Left lung (tissue), 10 donors: ENCODE results near the gene FUT1. TPM values are rescaled to one million over a fixed set of nuclear protein-coding genes. Genes with fewer than 3 reads are reported as not detected.

Source experiments
- ATAC-seq: fragments of 200-7000 bp; cut with Tn5 transposase; one replicate; pipeline ENCODE4 v1.9.1; 2020; ENCODE audit warnings: moderate library complexity
- DNase-seq, 4 donors: peaks; one replicate each; pipeline ENCODE4 v3.0.0-alpha.2; 2013 to 2020
- H3K27ac ChIP-seq, 2 donors: fragments of 200-600 bp; sonication (generic) in 1 of 2; one replicate each; pipeline versions ENCODE4 v1.5.0 to v1.8.0; 2020 to 2021
- H3K27me3 ChIP-seq, 2 donors: fragments of 200-600 bp; sonication (generic) in 1 of 2; one replicate each; pipeline versions ENCODE4 v1.5.0 to v1.8.0; 2020 to 2021
- H3K36me3 ChIP-seq, 2 donors: fragments of 200-600 bp; sonication (generic) in 1 of 2; one replicate each; pipeline versions ENCODE4 v1.5.0 to v1.8.0; 2020 to 2021
- H3K4me1 ChIP-seq, 2 donors: fragments of 200-600 bp; one replicate each; pipeline ENCODE4 v1.8.0; 2021
- H3K4me3 ChIP-seq, 2 donors: fragments of 200-600 bp; sonication (generic) in 1 of 2; one replicate each; pipeline versions ENCODE4 v1.5.0 to v1.8.0; 2020 to 2021; ENCODE audit warnings: mild to moderate bottlenecking in 1 of 2
- H3K9me3 ChIP-seq, 2 donors: fragments of 200-600 bp; sonication (generic) in 1 of 2; one replicate each; pipeline versions ENCODE4 v1.5.0 to v1.8.0; 2020 to 2021
- CTCF ChIP-seq, 2 donors: fragments of 200-600 bp; sonication (generic) in 1 of 2; IDR thresholded peaks; one replicate each; pipeline versions ENCODE4 v1.5.0 to v1.8.0; 2021; ENCODE audit warnings: antibody characterized with exemption in 2 of 2
- intact Hi-C, 2 donors: fragments of 100-400 bp; cut with DNase I; formaldehyde crosslinking; loops; one replicate each; pipeline versions ENCODE4 v1.11.2 to v1.14.2; 2022
- polyA plus RNA-seq, 6 donors: library from polyadenylated mRNA; unstranded; fragments of 120-200 nt; gene quantifications; one replicate each; pipeline ENCODE4 v1.2.1, GENCODE V29; 2013; ENCODE audit not compliant: insufficient read length in 6 of 6
- total RNA-seq, 2 donors: library from RNA; stranded (reverse); fragmentation: NEBNext Ultra II Directional; extraction: Animal tissue kit (Norgen Biotek cat#: 25700); gene quantifications; one replicate each; pipeline ENCODE4 v1.2.1, GENCODE V29; 2021
- donor health status: DM: no; HTN: yes; CAD: no.
- donor health status: DM: no; HTN: no; CAD: no.

The FUT1 gene
- total and polyA plus RNA-seq, 8 donors, result 5.1 to 8.7 (median 6.6) TPM

GRCh38 chr19:48708471-48708870, 44.0 kb downstream of the FUT1 start:
- Histone ChIP-seq H3K27me3 (no peaks in the 10 kb centered on the region), H3K9me3 (peaks cover 0 to 5% of the 10 kb centered on the region in 2 donors), H3K36me3 (no peaks in the 10 kb centered on the region), H3K27ac (no peak overlapping the region), H3K4me1 (peaks cover 5 to 7% of the 10 kb centered on the region in 2 donors), H3K4me3 (no peak overlapping the region)
- DNase-seq (no peak), ATAC-seq (no peak)
- intact Hi-C loops, result no loop called here
- TF ChIP-seq CTCF (IDR thresholded peaks at IDR 0.05), result no peak

- no peak for ATAC-seq
- no peak for TF ChIP-seq CTCF (IDR thresholded peaks at IDR 0.05)
- Histone ChIP-seq H3K9me3 (no peaks in the 10 kb centered on the region), H3K27me3 (no peaks in the 10 kb centered on the region), H3K4me1 (no peaks in the 10 kb centered on the region), H3K4me3 (no peak overlapping the region), H3K27ac (no peak overlapping the region), H3K36me3 (no peaks in the 10 kb centered on the region)
- intact Hi-C loops, result no loop called here
- no peak for DNase-seq
Measured at GRCh38 chr19:48705431-48705830, 47.0 kb downstream of the FUT1 start.

DNA sequence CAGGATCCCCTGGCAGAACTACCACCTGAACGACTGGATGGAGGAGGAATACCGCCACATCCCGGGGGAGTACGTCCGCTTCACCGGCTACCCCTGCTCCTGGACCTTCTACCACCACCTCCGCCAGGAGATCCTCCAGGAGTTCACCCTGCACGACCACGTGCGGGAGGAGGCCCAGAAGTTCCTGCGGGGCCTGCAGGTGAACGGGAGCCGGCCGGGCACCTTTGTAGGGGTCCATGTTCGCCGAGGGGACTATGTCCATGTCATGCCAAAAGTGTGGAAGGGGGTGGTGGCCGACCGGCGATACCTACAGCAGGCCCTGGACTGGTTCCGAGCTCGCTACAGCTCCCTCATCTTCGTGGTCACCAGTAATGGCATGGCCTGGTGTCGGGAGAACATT, 49.1 kb downstream of the FUT1 start:
- intact Hi-C loops, result no loop called here
- peaks cover 0 to 3% of the 10 kb centered on the region in 2 donors for H3K4me1 ChIP-seq
- no peak overlapping the region for H3K4me3 ChIP-seq
- H3K27ac ChIP-seq, result no peak overlapping the region
- no peaks in the 10 kb centered on the region for H3K9me3 ChIP-seq
- ATAC-seq (no peak), DNase-seq (peak in 1 of 4 donors; percentile 51)
- no peaks in the 10 kb centered on the region for H3K36me3 ChIP-seq
- no peak for TF ChIP-seq CTCF (IDR thresholded peaks at IDR 0.05)
- no peaks in the 10 kb centered on the region for H3K27me3 ChIP-seq

GRCh38 chr19:48702701-48703100, 49.7 kb downstream of the FUT1 start:
- intact Hi-C loops, result no loop called here
- ATAC-seq, result no peak
- Histone ChIP-seq H3K27ac (no peak overlapping the region), H3K4me1 (peaks cover 0 to 5% of the 10 kb centered on the region in 2 donors), H3K36me3 (no peaks in the 10 kb centered on the region), H3K9me3 (no peaks in the 10 kb centered on the region), H3K27me3 (peaks cover 0 to 2% of the 10 kb centered on the region in 2 donors), H3K4me3 (no peak overlapping the region)
- DNase-seq, result peak in 1 of 4 donors; percentile 23
- no peak for TF ChIP-seq CTCF (IDR thresholded peaks at IDR 0.05)

DNA sequence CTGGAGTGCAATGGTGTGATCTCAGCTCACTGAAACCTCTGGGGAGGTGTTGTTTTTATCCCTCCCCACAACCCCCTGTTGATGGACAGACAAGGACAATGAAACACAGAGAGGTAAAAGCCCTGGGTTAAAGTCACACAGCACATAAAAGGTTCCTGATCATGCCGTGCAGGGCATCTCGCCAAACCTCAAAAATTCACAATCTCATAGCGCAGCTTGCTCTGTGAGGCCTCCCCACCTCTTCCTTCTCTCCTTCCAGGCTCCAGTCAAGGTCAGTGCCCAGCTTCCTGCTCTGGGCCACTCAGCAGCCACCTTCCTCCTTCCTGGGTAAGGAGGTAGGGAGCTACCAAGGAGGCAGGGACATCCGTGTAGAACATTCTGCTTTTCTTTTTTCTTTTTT, 54.4 kb downstream of the FUT1 start:
- H3K36me3 ChIP-seq, result no peaks in the 10 kb centered on the region
- H3K27me3 ChIP-seq, result peaks cover 0 to 27% of the 10 kb centered on the region in 2 donors
- no peak overlapping the region for H3K27ac ChIP-seq
- no peak overlapping the region for H3K4me3 ChIP-seq
- intact Hi-C loops, result no loop called here
- ATAC-seq (peak; percentile 72), DNase-seq (no peak)
- peaks cover 0 to 15% of the 10 kb centered on the region in 2 donors for H3K4me1 ChIP-seq
- no peaks in the 10 kb centered on the region for H3K9me3 ChIP-seq
- no peak for TF ChIP-seq CTCF (IDR thresholded peaks at IDR 0.05)

Other genes with a start within 250 kb of the FUT1 start
- gene LMTK3, start 240.8 kb downstream of the FUT1 start, total RNA-seq, result 1 to 10 TPM; 4.4 to 9.5 TPM
- 1 to 10 TPM; 1.7 to 3.5 (median 2.6) TPM for gene LMTK3, start 240.8 kb downstream of the FUT1 start, polyA plus RNA-seq
- gene SULT2B1, start 200.5 kb downstream of the FUT1 start, total RNA-seq, result 1 to 10 TPM; 2.8 to 6.3 TPM
- gene SULT2B1, start 200.5 kb downstream of the FUT1 start, polyA plus RNA-seq, result 1 to 10 TPM; 2.1 to 3.8 (median 2.9) TPM
- gene SPACA4, start 145.9 kb downstream of the FUT1 start, total RNA-seq, result not detected
- under 1 TPM; 0.17 to 0.78 (median 0.26) TPM for gene SPACA4, start 145.9 kb downstream of the FUT1 start, polyA plus RNA-seq
- 10 to 100 TPM; 15.5 to 50.0 TPM for gene FAM83E, start 137.6 kb downstream of the FUT1 start, total RNA-seq
- gene FAM83E, start 137.6 kb downstream of the FUT1 start, polyA plus RNA-seq, result 10 to 100 TPM in 2 of 6 donors, 1 to 10 TPM in 4; 4.7 to 12.3 (median 5.8) TPM
- 1,000 to 10,000 TPM; 1,028 to 1,088 TPM for gene RPL18, start 133.5 kb downstream of the FUT1 start, total RNA-seq
- 1,000 to 10,000 TPM; 1,451 to 1,744 (median 1,588) TPM for gene RPL18, start 133.5 kb downstream of the FUT1 start, polyA plus RNA-seq
- 10 to 100 TPM; 21.3 to 27.5 TPM for gene SPHK2, start 133.1 kb downstream of the FUT1 start, total RNA-seq
- 10 to 100 TPM; 10.2 to 17.1 (median 14.1) TPM for gene SPHK2, start 133.1 kb downstream of the FUT1 start, polyA plus RNA-seq
- 10 to 100 TPM in 1 of 2 donors, 1 to 10 TPM in 1; 8.9 to 10.5 TPM for gene DBP, start 115.3 kb downstream of the FUT1 start, total RNA-seq
- gene DBP, start 115.3 kb downstream of the FUT1 start, polyA plus RNA-seq, result 10 to 100 TPM in 2 of 6 donors, 1 to 10 TPM in 4; 6.4 to 11.1 (median 9.5) TPM
- 1 to 10 TPM; 3.6 to 3.9 TPM for gene CA11, start 106.5 kb downstream of the FUT1 start, total RNA-seq
- 1 to 10 TPM; 3.7 to 5.6 (median 5.0) TPM for gene CA11, start 106.5 kb downstream of the FUT1 start, polyA plus RNA-seq
- gene NTN5, start 79.6 kb downstream of the FUT1 start, total RNA-seq, result under 1 TPM; 0.29 to 0.73 TPM
- 1 to 10 TPM in 4 of 6 donors, under 1 TPM in 2; 0.66 to 1.4 (median 1.1) TPM for gene NTN5, start 79.6 kb downstream of the FUT1 start, polyA plus RNA-seq
- gene FUT2, start 56.7 kb downstream of the FUT1 start, total RNA-seq, result 1 to 10 TPM; 1.1 to 2.7 TPM
- gene FUT2, start 56.7 kb downstream of the FUT1 start, polyA plus RNA-seq, result 1 to 10 TPM; 2.1 to 3.7 (median 2.8) TPM
- gene MAMSTR, start 32.9 kb downstream of the FUT1 start, total RNA-seq, result 1 to 10 TPM; 1.3 to 1.5 TPM
- 1 to 10 TPM; 4.3 to 5.2 (median 4.6) TPM for gene MAMSTR, start 32.9 kb downstream of the FUT1 start, polyA plus RNA-seq
- 10 to 100 TPM; 15.0 to 25.4 TPM for gene RASIP1, start 12.0 kb downstream of the FUT1 start, total RNA-seq
- gene RASIP1, start 12.0 kb downstream of the FUT1 start, polyA plus RNA-seq, result 10 to 100 TPM; 16.0 to 29.9 (median 23.8) TPM
- gene IZUMO1, start 5.7 kb downstream of the FUT1 start, total RNA-seq, result 1 to 10 TPM in 1 of 2 donors, under 1 TPM in 1; 0.96 to 1.5 TPM
- gene IZUMO1, start 5.7 kb downstream of the FUT1 start, polyA plus RNA-seq, result 1 to 10 TPM; 1.1 to 3.6 (median 1.8) TPM
- gene FGF21, start 2.9 kb upstream of the FUT1 start, total RNA-seq, result not detected
- not detected for gene FGF21, start 2.9 kb upstream of the FUT1 start, polyA plus RNA-seq
- 10 to 100 TPM; 68.5 to 87.5 TPM for gene BCAT2, start 58.4 kb upstream of the FUT1 start, total RNA-seq
- 10 to 100 TPM; 37.0 to 50.1 (median 42.2) TPM for gene BCAT2, start 58.4 kb upstream of the FUT1 start, polyA plus RNA-seq
- gene HSD17B14, start 83.8 kb upstream of the FUT1 start, total RNA-seq, result 10 to 100 TPM; 10.1 to 20.3 TPM
- gene HSD17B14, start 83.8 kb upstream of the FUT1 start, polyA plus RNA-seq, result 10 to 100 TPM in 1 of 6 donors, 1 to 10 TPM in 5; 6.7 to 10.9 (median 8.6) TPM
- gene PLEKHA4, start 116.0 kb upstream of the FUT1 start, total RNA-seq, result 10 to 100 TPM; 21.0 to 37.3 TPM
- gene PLEKHA4, start 116.0 kb upstream of the FUT1 start, polyA plus RNA-seq, result 10 to 100 TPM; 14.4 to 21.1 (median 17.4) TPM
- 10 to 100 TPM; 68.4 to 74.8 TPM for gene PPP1R15A, start 119.8 kb upstream of the FUT1 start, total RNA-seq
- gene PPP1R15A, start 119.8 kb upstream of the FUT1 start, polyA plus RNA-seq, result 100 to 1,000 TPM in 1 of 6 donors, 10 to 100 TPM in 5; 36.3 to 110 (median 58.4) TPM
- gene TULP2, start 146.1 kb upstream of the FUT1 start, total RNA-seq, result 1 to 10 TPM in 1 of 2 donors, under 1 TPM in 1; 0.89 to 1.2 TPM
- 1 to 10 TPM in 3 of 6 donors, under 1 TPM in 3; 0.72 to 1.4 (median 1.1) TPM for gene TULP2, start 146.1 kb upstream of the FUT1 start, polyA plus RNA-seq
- 100 to 1,000 TPM; 286 to 331 TPM for gene NUCB1, start 147.7 kb upstream of the FUT1 start, total RNA-seq
- 100 to 1,000 TPM; 171 to 210 (median 192) TPM for gene NUCB1, start 147.7 kb upstream of the FUT1 start, polyA plus RNA-seq
- 1 to 10 TPM; 3.3 to 4.1 TPM for gene DHDH, start 181.1 kb upstream of the FUT1 start, total RNA-seq
- 1 to 10 TPM in 5 of 6 donors, under 1 TPM in 1; 0.86 to 2.4 (median 1.8) TPM for gene DHDH, start 181.1 kb upstream of the FUT1 start, polyA plus RNA-seq
- gene BAX, start 202.2 kb upstream of the FUT1 start, total RNA-seq, result 100 to 1,000 TPM; 130 to 141 TPM
- 10 to 100 TPM; 47.7 to 69.7 (median 60.8) TPM for gene BAX, start 202.2 kb upstream of the FUT1 start, polyA plus RNA-seq
- 1,000 to 10,000 TPM; 8,739 to 9,329 TPM for gene FTL, start 212.7 kb upstream of the FUT1 start, total RNA-seq
- 1,000 to 10,000 TPM; 1,119 to 1,450 (median 1,279) TPM for gene FTL, start 212.7 kb upstream of the FUT1 start, polyA plus RNA-seq
- gene GYS1, start 240.7 kb upstream of the FUT1 start, total RNA-seq, result 10 to 100 TPM; 42.5 to 49.0 TPM
- 10 to 100 TPM; 45.2 to 56.3 (median 50.0) TPM for gene GYS1, start 240.7 kb upstream of the FUT1 start, polyA plus RNA-seq
- 10 to 100 TPM; 46.6 to 66.6 TPM for gene RUVBL2, start 241.2 kb upstream of the FUT1 start, total RNA-seq
- gene RUVBL2, start 241.2 kb upstream of the FUT1 start, polyA plus RNA-seq, result 10 to 100 TPM; 67.9 to 83.7 (median 76.8) TPM